Astrocyte of the cerebellum (primary cell): Measurements from ENCODE around the gene RBM24.

Experiments
- DNase-seq: peaks from one replicate; pipeline ENCODE4 v3.0.0-alpha.2; 2011; ENCODE audit warnings: low read depth
- H3K4me3 ChIP-seq: 2 replicates; pipeline ENCODE4 v1.5.1; 2011; ENCODE audit warnings: mild to moderate bottlenecking, low read depth, low read length, moderate library complexity
- in situ Hi-C: cut with HindIII; loops from 2 replicates; pipeline ENCODE4 v1.10.0; 2017; ENCODE audit warnings: low sequenced_read_pairs
- TF ChIP-seq, protein P1 (sequence below): IDR thresholded peaks from 2 replicates; pipeline ENCODE4 v1.5.1; 2012; ENCODE audit warnings: low read length, low read depth, moderate library complexity, mild to moderate bottlenecking; ENCODE audit errors: missing control alignments

Gene RBM24

DNA sequence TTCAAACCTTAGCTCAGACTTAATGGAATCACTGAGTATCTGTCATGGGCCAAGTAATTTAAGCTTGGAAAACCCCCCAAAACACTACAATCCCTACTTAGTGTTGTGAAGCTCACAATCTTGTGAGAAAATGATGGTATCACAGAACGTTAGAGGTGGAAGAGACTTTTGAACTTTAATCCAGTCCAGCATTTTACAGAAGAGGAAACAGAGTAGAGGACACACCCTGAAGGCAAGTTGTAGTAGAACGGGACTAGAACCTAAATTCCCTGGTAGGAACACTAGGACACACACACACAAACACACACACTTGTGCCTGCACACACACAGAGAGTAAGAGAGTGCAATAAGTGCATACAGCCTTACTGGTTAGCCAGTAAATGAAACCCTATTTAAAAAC lies 62.1 kb downstream of the RBM24 start:
- no peak overlapping the region for H3K4me3 ChIP-seq
- DNase-seq, result no peak
- TF ChIP-seq, protein P1, sequence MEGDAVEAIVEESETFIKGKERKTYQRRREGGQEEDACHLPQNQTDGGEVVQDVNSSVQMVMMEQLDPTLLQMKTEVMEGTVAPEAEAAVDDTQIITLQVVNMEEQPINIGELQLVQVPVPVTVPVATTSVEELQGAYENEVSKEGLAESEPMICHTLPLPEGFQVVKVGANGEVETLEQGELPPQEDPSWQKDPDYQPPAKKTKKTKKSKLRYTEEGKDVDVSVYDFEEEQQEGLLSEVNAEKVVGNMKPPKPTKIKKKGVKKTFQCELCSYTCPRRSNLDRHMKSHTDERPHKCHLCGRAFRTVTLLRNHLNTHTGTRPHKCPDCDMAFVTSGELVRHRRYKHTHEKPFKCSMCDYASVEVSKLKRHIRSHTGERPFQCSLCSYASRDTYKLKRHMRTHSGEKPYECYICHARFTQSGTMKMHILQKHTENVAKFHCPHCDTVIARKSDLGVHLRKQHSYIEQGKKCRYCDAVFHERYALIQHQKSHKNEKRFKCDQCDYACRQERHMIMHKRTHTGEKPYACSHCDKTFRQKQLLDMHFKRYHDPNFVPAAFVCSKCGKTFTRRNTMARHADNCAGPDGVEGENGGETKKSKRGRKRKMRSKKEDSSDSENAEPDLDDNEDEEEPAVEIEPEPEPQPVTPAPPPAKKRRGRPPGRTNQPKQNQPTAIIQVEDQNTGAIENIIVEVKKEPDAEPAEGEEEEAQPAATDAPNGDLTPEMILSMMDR, result no peak
- in situ Hi-C loops, result no loop called here
